Measurements from ENCODE around the gene DNER. TPM values are rescaled to one million over a fixed set of nuclear protein-coding genes. Genes with fewer than 3 reads are reported as not detected.

DNER gene
- total and polyA plus RNA-seq, 10 of the 15 experiments (the other 5 are each of a cell fraction or from before 2014, with no cell fraction given) = 0.04 to 0.08 (median 0.07) TPM; not detected in 7

DNA sequence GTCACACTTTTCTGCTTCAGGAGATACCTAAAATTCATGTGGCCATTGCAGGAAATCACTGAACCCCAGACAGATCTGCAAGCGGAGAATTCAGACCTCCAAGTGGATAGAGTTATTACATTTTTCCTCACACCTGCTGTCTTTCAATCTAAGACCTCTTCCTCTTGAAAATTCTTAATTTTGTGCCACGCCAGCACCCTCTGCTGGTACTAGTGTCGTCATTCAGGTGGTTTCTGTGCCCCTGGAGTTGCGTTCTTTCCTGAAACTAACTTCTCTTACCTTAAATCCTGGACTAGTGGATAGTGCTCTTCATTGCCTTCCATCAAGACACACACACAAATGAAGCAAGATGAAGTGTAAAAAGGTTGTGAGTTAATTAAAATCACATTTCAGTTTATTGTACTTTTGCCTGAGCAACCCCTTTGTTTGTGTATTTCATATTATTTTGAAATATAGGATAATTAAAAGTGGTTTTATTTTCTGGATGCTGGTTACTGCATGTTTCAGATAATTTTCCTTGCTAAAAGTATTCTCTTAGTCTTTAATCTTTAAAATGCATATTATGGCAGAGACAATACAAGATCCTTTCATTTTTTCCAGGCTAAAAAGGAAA lies 1.6 kb upstream of the DNER start:
- ChIA-PET RAD21 (ENCODE audit: unreplicated experiment) (no interaction called here), SMC1A (ENCODE audit: uncharacterized antibody, unreplicated experiment) (interaction anchor here (0.9 kb wide), 1 partner anchor 10 kb away, joined by 4 read pairs; no protein-coding TSS in a partner anchor), CTCF (interaction anchor here (0.6 to 0.8 kb wide), 2 partner anchors 79 to 285 kb away, joined by 3 to 6 read pairs; no protein-coding TSS in a partner anchor), POLR2A (no interaction called here)
- H3K27me3 ChIP-seq (replicated peaks in 1 of 2; ENCODE audit: control insufficient read depth in 2 of 2, insufficient read depth in 2 of 2, low read length in 1 of 2) = peaks cover 8 to 36% of the 10 kb centered on the region in 2 experiments
- in situ Hi-C loops (cut with MboI) (no loop called here), intact Hi-C loops (cut with micrococcal nuclease; ENCODE audit: unreplicated experiment) (loop anchor here (1.0 kb wide), 1 partner anchor 285 kb away; no protein-coding TSS in a partner anchor)
- H2AFZ ChIP-seq (ENCODE audit: control insufficient read depth, low read depth, low read length) = no peak overlapping the region
- peak; percentile 42 to 50 (median 49); a peak in 5 of 6 replicates for TF ChIP-seq CTCF (IDR thresholded peaks at IDR 0.05 in 2 of 3, conservative IDR thresholded peaks at IDR 0.05 in 1 of 3; ENCODE audit: control insufficient read depth in 2 of 3, extremely low read depth in 1 of 3, insufficient read depth in 1 of 3, low read depth in 3 of 3, low read length in 3 of 3)
- TF ChIP-seq TCF12 (IDR thresholded peaks at IDR 0.05; ENCODE audit: low read depth, low read length) = no peak
- TF ChIP-seq RAD21 (IDR thresholded peaks at IDR 0.05; ENCODE audit: insufficient read depth, low read depth, low read length) = peak; percentile 43
- TF ChIP-seq CBX5 (IDR thresholded peaks at IDR 0.05; ENCODE audit: low read depth) = no peak
- TF ChIP-seq SMC3 (IDR thresholded peaks at IDR 0.05; ENCODE audit: borderline replicate concordance, low read length) = peak; percentile 19; the same call in 1 of the 2 replicates
- TF ChIP-seq RELA (IDR thresholded peaks at IDR 0.05; ENCODE audit: borderline replicate concordance, partially characterized antibody) = no peak
- no peak for TF ChIP-seq CBFB (IDR thresholded peaks at IDR 0.05; ENCODE audit: low read depth)
- TF ChIP-seq ZNF274 (IDR thresholded peaks at IDR 0.05; ENCODE audit: insufficient read depth, insufficient read length) = no peak
- TF ChIP-seq CREM (IDR thresholded peaks at IDR 0.05; ENCODE audit: low read depth) = 0 out of 2 replicates have a peak, but pooled peaks have one; percentile 35
- TF ChIP-seq IKZF1 (conservative IDR thresholded peaks at IDR 0.05) = no peak
- TF ChIP-seq CBX3 (IDR thresholded peaks at IDR 0.05; ENCODE audit: borderline replicate concordance, low read depth) = no peak
- H3K4me3 ChIP-seq = no peak overlapping the region
- no peaks in the 10 kb centered on the region for H4K20me1 ChIP-seq (ENCODE audit: control insufficient read depth, insufficient read depth)
- H3K79me2 ChIP-seq (ENCODE audit: control insufficient read depth, insufficient read depth, low read length) = no peaks in the 10 kb centered on the region
- H3K9ac ChIP-seq (ENCODE audit: control insufficient read depth, insufficient read depth, low read length) = no peak overlapping the region
- no TSS peak for BruUV-seq (replicated peaks)
- no peaks in the 10 kb centered on the region for H3K9me3 ChIP-seq (replicated peaks; ENCODE audit: control insufficient read depth, insufficient read depth, low read length)
- ATAC-seq = peak; percentile 52
- FAIRE-seq = no peak
- no peak for DNase-seq (ENCODE audit: low read depth, low spot score)
- no peaks in the 10 kb centered on the region for H3K36me3 ChIP-seq (ENCODE audit: control insufficient read depth in 2 of 2, insufficient read depth in 2 of 2, low read length in 1 of 2)
- H3K27ac ChIP-seq (ENCODE audit: control insufficient read depth, insufficient read depth) = no peak overlapping the region
- H3K4me1 ChIP-seq (ENCODE audit: control insufficient read depth, insufficient read depth, low read length) = no peaks in the 10 kb centered on the region
- H3K4me2 ChIP-seq (ENCODE audit: control insufficient read depth, insufficient read depth) = no peak overlapping the region
- WGBS (ENCODE audit: insufficient coverage, insufficient replicate concordance, low lambda C conversion rate, missing lambda C conversion rate) = 2% methylated on average over 4 of the region's 4 CpGs
